Endothelial cell of umbilical vein (primary cell): ENCODE results near the gene MED12L. TPM values are rescaled to one million over a fixed set of nuclear protein-coding genes. Genes with fewer than 3 reads are reported as not detected.

Source experiments
- BruUV-seq: library from RNA; stranded (reverse); fragments of 400-500 nt; replicated peaks from 2 replicates; lab custom pipeline; 2021; lab: Mats Ljungman, UMichigan
- CTCF ChIA-PET: fragments of 300-600, 350-600 bp; sonication (Branson Sonifier 250); formaldehyde crosslinking; loops from one replicate; lab custom pipeline; 2021; ENCODE audit warnings: antibody characterized with exemption, inconsistent platforms; lab: Charles Lee
- POLR2A ChIA-PET: fragments of 300-600, 350-600 bp; sonication (Branson Sonifier 250); formaldehyde crosslinking; loops from one replicate; lab custom pipeline; 2021; ENCODE audit warnings: antibody characterized with exemption, inconsistent platforms; lab: Charles Lee
- DNase-seq: peaks from one replicate; pipeline ENCODE4 v3.0.0-alpha.2; 2011; ENCODE audit warnings: low read depth, low spot score
- FAIRE-seq: peaks from 2 replicates; lab custom pipeline; 2011; peaks lifted over from hg19 to GRCh38; lab: Jason Lieb, UNC
- H2AFZ ChIP-seq: 2 replicates; pipeline ENCODE4 v1.6.0; 2012; ENCODE audit warnings: low read depth, low read length, control low read depth, inconsistent platforms
- H3K27ac ChIP-seq: 2 replicates; pipeline ENCODE4 v1.5.1; 2011; ENCODE audit warnings: low read depth, mild to moderate bottlenecking, control low read depth, low read length, moderate library complexity; ENCODE audit not compliant: insufficient read depth
- H3K27me3 ChIP-seq, 2 experiments: 2 replicates each; pipeline versions ENCODE4 v1.6.0 to v1.6.1; 2011; ENCODE audit warnings: low read length in 2 of 2, mixed read lengths in 1 of 2; ENCODE audit not compliant: control insufficient read depth in 2 of 2, insufficient read depth in 2 of 2
- H3K36me3 ChIP-seq, 2 experiments: 2 replicates in 1 of 2; 3 replicates in 1 of 2; pipeline ENCODE4 v1.5.1; 2011; ENCODE audit warnings: low read length in 2 of 2, mild to moderate bottlenecking in 1 of 2, moderate library complexity in 1 of 2; ENCODE audit not compliant: control insufficient read depth in 2 of 2, insufficient read depth in 2 of 2; ENCODE audit errors: extremely low read depth in 1 of 2
- H3K4me1 ChIP-seq: 3 replicates; pipeline ENCODE4 v1.5.1; 2011; ENCODE audit warnings: mild to moderate bottlenecking, low read length; ENCODE audit not compliant: control insufficient read depth, insufficient read depth; ENCODE audit errors: extremely low read depth
- H3K4me2 ChIP-seq: 2 replicates; pipeline ENCODE4 v1.6.1; 2011; ENCODE audit warnings: low read length, control low read depth, mixed read lengths; ENCODE audit not compliant: insufficient read depth
- H3K4me3 ChIP-seq, 3 experiments: fragments of 200-600 bp in 1 of 3; sonication (generic), shearing (Covaris generic) in 1 of 3; replicated peaks in 1 of 3; 2 replicates each; pipeline ENCODE4 v1.5.1; 2011 to 2016; ENCODE audit warnings: control low read depth in 3 of 3, low read length in 3 of 3, mild to moderate bottlenecking in 2 of 3, inconsistent platforms in 1 of 3, low read depth in 1 of 3, moderate library complexity in 1 of 3; ENCODE audit not compliant: insufficient read depth in 1 of 3
- H3K79me2 ChIP-seq: 2 replicates; pipeline ENCODE4 v1.6.0; 2012; ENCODE audit warnings: low read length, inconsistent platforms; ENCODE audit not compliant: control insufficient read depth, insufficient read depth
- H3K9ac ChIP-seq: replicated peaks from 2 replicates; pipeline ENCODE3; 2011; ENCODE audit warnings: low read length, control low read depth; ENCODE audit not compliant: insufficient read depth; ENCODE audit errors: extremely low read depth
- H3K9me1 ChIP-seq: replicated peaks from 3 replicates; pipeline ENCODE4 v1.6.0; 2011; ENCODE audit warnings: mild to moderate bottlenecking, low read length; ENCODE audit not compliant: control insufficient read depth, insufficient read depth; ENCODE audit errors: extremely low read depth
- H3K9me3 ChIP-seq: replicated peaks from 2 replicates; pipeline ENCODE4 v1.5.1; 2012; ENCODE audit warnings: low read length, inconsistent platforms; ENCODE audit not compliant: control insufficient read depth, insufficient read depth
- H4K20me1 ChIP-seq: replicated peaks from 2 replicates; pipeline ENCODE3; 2011; ENCODE audit warnings: mild to moderate bottlenecking, low read length; ENCODE audit not compliant: control insufficient read depth, insufficient read depth; ENCODE audit errors: extremely low read depth
- CTCF ChIP-seq, 2 donors: IDR thresholded peaks; 1 replicate in 1 of 2; 2 replicates in 1 of 2; pipeline ENCODE4 v1.5.1; 2011; ENCODE audit warnings: low read length in 2 of 2, mild to moderate bottlenecking in 2 of 2, moderate library complexity in 2 of 2, control low read depth in 1 of 2, inconsistent platforms in 1 of 2, low read depth in 1 of 2; ENCODE audit not compliant: insufficient read depth in 1 of 2; ENCODE audit errors: extremely low read depth in 1 of 2
- EZH2 ChIP-seq: IDR thresholded peaks from 2 replicates; pipeline ENCODE4 v1.6.1; 2012; ENCODE audit warnings: borderline replicate concordance, low read depth, mild to moderate bottlenecking, moderate library complexity, low read length, inconsistent platforms; ENCODE audit not compliant: severe bottlenecking
- FOS ChIP-seq: IDR thresholded peaks from 2 replicates; pipeline ENCODE4 v1.6.1; 2011; ENCODE audit warnings: mild to moderate bottlenecking, low read length, moderate library complexity, borderline replicate concordance; ENCODE audit not compliant: insufficient read depth
- GATA2 ChIP-seq: IDR thresholded peaks from 2 replicates; pipeline ENCODE4 v1.7.0; 2011; ENCODE audit warnings: low read depth, mild to moderate bottlenecking, moderate library complexity, mixed read lengths, low read length; ENCODE audit not compliant: insufficient read length, insufficient read depth
- MYC ChIP-seq: IDR thresholded peaks from one replicate; pipeline ENCODE4 v1.6.1; 2011; ENCODE audit warnings: mild to moderate bottlenecking, low read depth, low read length
- POLR2A ChIP-seq: IDR thresholded peaks from 2 replicates; pipeline ENCODE4 v1.6.1; 2012; ENCODE audit warnings: low read depth, mild to moderate bottlenecking, control low read depth, low read length
- dilution Hi-C: fragments of 300-500 bp; cut with MboI; formaldehyde crosslinking; loops from one replicate; pipeline ENCODE4 v1.15.0; 2019; ENCODE audit warnings: low sequenced_read_pairs; ENCODE audit not compliant: extremely low pct_ligation_motif_present
- intact Hi-C: fragments of 100-400 bp; cut with micrococcal nuclease; formaldehyde crosslinking; loops from one replicate; pipeline ENCODE4 v1.10.0; 2022
- polyA plus RNA-seq, 4 experiments: library from polyadenylated mRNA; depleted of rRNA in 3 of 4; stranded (reverse) in 3 of 4; unstranded in 1 of 4; fragments of >200 nt; gene quantifications; 2 replicates each; pipeline versions ENCODE4 v1.2.1 to v1.2.3, GENCODE V29; 2011 to 2012; ENCODE audit warnings: missing spikeins in 1 of 4
- total RNA-seq: library from RNA; stranded (reverse); gene quantifications from 2 replicates; pipeline ENCODE4 v1.2.3, GENCODE V29; 2021

The MED12L gene
- total and polyA plus RNA-seq, 2 donors (not counting 3 experiments of a cell fraction or from before 2014, with no cell fraction given): 0.03 to 0.27 TPM

- ChIA-PET POLR2A (no interaction called here), CTCF (interaction anchor here (0.8 to 7.8 kb wide), 21 partner anchors 10 to 1057 kb away, joined by 3 to 171 read pairs (median 4); no protein-coding TSS in a partner anchor)
- DNase-seq (no peak), FAIRE-seq (no peak)
- Histone ChIP-seq H3K27ac (no peak overlapping the region), H3K9me1 (no peaks in the 10 kb centered on the region), H3K4me1 (no peaks in the 10 kb centered on the region), H2AFZ (no peak overlapping the region), H3K27me3 (peaks cover 3 to 9% of the 10 kb centered on the region in 2 experiments), H3K36me3 (no peaks in the 10 kb centered on the region), H3K79me2 (no peaks in the 10 kb centered on the region), H3K4me2 (no peak overlapping the region), H3K9me3 (no peaks in the 10 kb centered on the region), H4K20me1 (no peaks in the 10 kb centered on the region), H3K4me3 (no peak overlapping the region), H3K9ac (no peak overlapping the region)
- TF ChIP-seq CTCF (IDR thresholded peaks at IDR 0.05; ENCODE audit: extremely low read depth in 1 of 2, insufficient read depth in 1 of 2, low read depth in 1 of 2, low read length in 2 of 2) (no peak), POLR2A (no peak), GATA2 (no peak), EZH2 (no peak), FOS (no peak), MYC (no peak)
- intact Hi-C loops: loop anchor here (10.0 kb wide), 1 partner anchor 1108 kb away; no protein-coding TSS in a partner anchor
- no TSS peak for BruUV-seq
- dilution Hi-C loops: no loop called here
Measured at GRCh38 chr3:151467069-151467468, 381.6 kb downstream of the MED12L start.
